ENCODE measurements around the gene PARD3. TPM values are rescaled to one million over a fixed set of nuclear protein-coding genes. Genes with fewer than 3 reads are reported as not detected.

Gene PARD3
- total RNA-seq, 1 donor: 42.1 TPM

DNA sequence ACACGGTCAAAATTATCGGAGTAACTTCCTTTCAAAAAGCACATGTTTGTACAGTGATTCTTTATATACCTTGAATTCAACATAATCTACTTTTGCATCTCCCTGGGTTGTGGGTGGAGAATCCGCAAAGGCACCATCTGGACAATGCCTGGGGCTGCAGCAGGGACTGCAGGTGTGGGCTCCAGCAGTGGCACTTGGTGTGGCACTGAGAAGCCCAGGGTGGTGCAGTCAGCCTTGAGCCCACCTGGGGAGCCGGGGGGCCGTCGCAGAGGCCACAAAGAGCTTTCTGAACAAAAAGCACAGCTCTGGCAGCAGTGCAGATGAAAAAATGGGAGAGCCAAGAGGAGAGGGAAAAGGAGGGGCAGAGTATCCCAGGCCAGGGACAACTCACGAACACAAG is 22.2 kb downstream of the PARD3 start:
- DNase-seq (ENCODE audit: low read depth): no peak
- no peak overlapping the region for H3K4me3 ChIP-seq (ENCODE audit: low read depth, low read length)
- TF ChIP-seq, protein P1, sequence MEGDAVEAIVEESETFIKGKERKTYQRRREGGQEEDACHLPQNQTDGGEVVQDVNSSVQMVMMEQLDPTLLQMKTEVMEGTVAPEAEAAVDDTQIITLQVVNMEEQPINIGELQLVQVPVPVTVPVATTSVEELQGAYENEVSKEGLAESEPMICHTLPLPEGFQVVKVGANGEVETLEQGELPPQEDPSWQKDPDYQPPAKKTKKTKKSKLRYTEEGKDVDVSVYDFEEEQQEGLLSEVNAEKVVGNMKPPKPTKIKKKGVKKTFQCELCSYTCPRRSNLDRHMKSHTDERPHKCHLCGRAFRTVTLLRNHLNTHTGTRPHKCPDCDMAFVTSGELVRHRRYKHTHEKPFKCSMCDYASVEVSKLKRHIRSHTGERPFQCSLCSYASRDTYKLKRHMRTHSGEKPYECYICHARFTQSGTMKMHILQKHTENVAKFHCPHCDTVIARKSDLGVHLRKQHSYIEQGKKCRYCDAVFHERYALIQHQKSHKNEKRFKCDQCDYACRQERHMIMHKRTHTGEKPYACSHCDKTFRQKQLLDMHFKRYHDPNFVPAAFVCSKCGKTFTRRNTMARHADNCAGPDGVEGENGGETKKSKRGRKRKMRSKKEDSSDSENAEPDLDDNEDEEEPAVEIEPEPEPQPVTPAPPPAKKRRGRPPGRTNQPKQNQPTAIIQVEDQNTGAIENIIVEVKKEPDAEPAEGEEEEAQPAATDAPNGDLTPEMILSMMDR (IDR thresholded peaks at IDR 0.05; ENCODE audit: insufficient read depth, low read length): no peak

DNA sequence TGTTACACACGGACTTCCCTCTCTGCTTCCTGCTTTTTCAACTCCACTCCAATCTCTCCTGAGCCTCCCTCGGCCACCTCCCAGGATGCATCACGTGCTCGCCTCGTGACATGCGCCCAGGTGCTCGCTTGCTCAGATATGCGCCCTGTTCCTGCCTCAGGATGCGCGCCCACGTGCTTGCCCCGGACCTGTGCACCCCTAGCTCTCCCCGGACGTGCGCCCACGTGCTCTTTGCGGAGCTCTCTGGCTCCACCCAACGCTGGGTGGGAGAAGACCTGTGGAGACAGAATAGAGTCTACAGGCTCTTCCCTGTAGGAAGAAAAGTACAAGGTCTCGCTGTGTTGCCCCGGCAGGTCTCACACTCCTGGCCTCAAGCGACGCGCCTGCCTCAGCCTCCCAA is 23.1 kb downstream of the PARD3 start:
- H3K4me3 ChIP-seq (ENCODE audit: low read depth, low read length): no peak overlapping the region
- DNase-seq (ENCODE audit: low read depth): no peak
- TF ChIP-seq, protein P1 (IDR thresholded peaks at IDR 0.05; ENCODE audit: insufficient read depth, low read length): no peak

- TF ChIP-seq, protein P1 (IDR thresholded peaks at IDR 0.05; ENCODE audit: insufficient read depth, low read length): no peak
- no peak for DNase-seq (ENCODE audit: low read depth)
- H3K4me3 ChIP-seq (ENCODE audit: low read depth, low read length): no peak overlapping the region
These were observed 23.9 kb downstream of the PARD3 start for GRCh38 chr10:34791228-34791627.

- DNase-seq (ENCODE audit: low read depth): peak; percentile 49
- TF ChIP-seq, protein P1 (IDR thresholded peaks at IDR 0.05; ENCODE audit: insufficient read depth, low read length): no peak
- H3K4me3 ChIP-seq (ENCODE audit: low read depth, low read length): no peak overlapping the region
These were observed 25.1 kb downstream of the PARD3 start for GRCh38 chr10:34789966-34790506.

- no peak overlapping the region for H3K4me3 ChIP-seq (ENCODE audit: low read depth, low read length)
- TF ChIP-seq, protein P1 (IDR thresholded peaks at IDR 0.05; ENCODE audit: insufficient read depth, low read length): no peak
- no peak for DNase-seq (ENCODE audit: low read depth)
These were observed 28.6 kb downstream of the PARD3 start for GRCh38 chr10:34786464-34786863.

- TF ChIP-seq, protein P1 (IDR thresholded peaks at IDR 0.05; ENCODE audit: insufficient read depth, low read length): no peak
- DNase-seq (ENCODE audit: low read depth): no peak
These were observed 33.4 kb downstream of the PARD3 start for GRCh38 chr10:34781711-34782110.

GRCh38 chr10:34780818-34781380 is 34.2 kb downstream of the PARD3 start:
- peak; percentile 68 for DNase-seq (ENCODE audit: low read depth)
- TF ChIP-seq, protein P1 (IDR thresholded peaks at IDR 0.05; ENCODE audit: insufficient read depth, low read length): no peak
- peak overlapping the region; percentile 36 for H3K4me3 ChIP-seq (ENCODE audit: low read depth, low read length)

More at GRCh38 chr10:34781711-34782110, 33.4 kb downstream of the PARD3 start:
- no peak overlapping the region for H3K4me3 ChIP-seq (ENCODE audit: low read depth, low read length)
